Parathyroid adenoma (tissue), 2 donors: ENCODE data around the gene LYAR.
"Not testable (repeated sequence)": the region's sequence is repeated elsewhere in the genome, so short reads cannot be mapped to it uniquely, and the experiment has no call there.

Experiments used
- H2AFZ ChIP-seq: fragments of 300-600 bp; sonication (generic); one replicate; pipeline ENCODE4 v1.7.0; 2017; ENCODE audit warnings: antibody characterized with exemption, mild to moderate bottlenecking
- H3K27ac ChIP-seq: fragments of 300-600 bp; sonication (generic); one replicate; pipeline ENCODE4 v1.7.0; 2017
- H3K27me3 ChIP-seq: fragments of 300-600 bp; sonication (generic); one replicate; pipeline ENCODE4 v1.7.0; 2017; ENCODE audit warnings: low read length; ENCODE audit not compliant: control insufficient read depth, insufficient read depth
- H3K36me3 ChIP-seq: fragments of 300-600 bp; sonication (generic); one replicate; pipeline ENCODE4 v1.7.0; 2017; ENCODE audit warnings: low read length; ENCODE audit not compliant: control insufficient read depth, insufficient read depth
- H3K4me1 ChIP-seq: fragments of 300-600 bp; sonication (generic); one replicate; pipeline ENCODE4 v1.7.0; 2017; ENCODE audit warnings: control low read depth
- H3K4me2 ChIP-seq: fragments of 300-600 bp; sonication (generic); one replicate; pipeline ENCODE4 v1.7.0; 2017; ENCODE audit warnings: low read length
- H3K4me3 ChIP-seq: fragments of 300-600 bp; sonication (generic); one replicate; pipeline ENCODE4 v1.7.0; 2017; ENCODE audit warnings: low read depth, low read length
- H3K79me2 ChIP-seq: fragments of 300-600 bp; sonication (generic); one replicate; pipeline ENCODE4 v1.7.0; 2017; ENCODE audit warnings: control low read depth
- H3K9ac ChIP-seq: fragments of 300-600 bp; sonication (generic); one replicate; pipeline ENCODE4 v1.7.0; 2017; ENCODE audit warnings: mild to moderate bottlenecking
- H3K9me3 ChIP-seq: fragments of 300-600 bp; sonication (generic); one replicate; pipeline ENCODE4 v1.7.0; 2017; ENCODE audit warnings: low read length; ENCODE audit not compliant: control insufficient read depth
- CTCF ChIP-seq: fragments of 300-600 bp; sonication (generic); IDR thresholded peaks from one replicate; pipeline ENCODE4 v1.7.0; 2017; ENCODE audit warnings: antibody characterized with exemption, mild to moderate bottlenecking
- donor health status: primary hyperparathyroidism.

LYAR gene

DNA sequence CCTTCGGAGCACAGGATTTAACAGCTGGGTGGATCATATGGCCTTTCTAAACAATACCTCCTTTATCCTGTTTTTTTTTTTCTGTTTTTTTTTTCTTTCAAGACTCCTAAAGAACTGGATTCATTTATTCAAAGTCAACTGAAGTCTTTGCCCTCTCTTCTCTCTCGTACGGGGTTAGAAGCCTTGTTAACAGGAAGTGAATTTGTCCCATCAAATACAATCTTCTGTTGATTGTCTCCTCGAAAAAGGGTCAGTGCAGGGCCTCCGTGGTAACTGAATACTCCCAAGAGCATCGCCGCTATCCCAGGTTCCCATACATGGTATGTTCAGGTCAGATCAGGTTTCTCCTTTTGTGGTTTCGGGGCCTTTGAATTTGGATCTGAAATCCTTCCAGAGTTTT lies 40.1 kb downstream of the LYAR start:
- Histone ChIP-seq H3K4me3 (no peak overlapping the region), H3K4me2 (no peak overlapping the region), H3K27me3 (no peaks in the 10 kb centered on the region), H3K4me1 (peaks cover 3% of the 10 kb centered on the region), H3K27ac (no peak overlapping the region), H3K9me3 (no peaks in the 10 kb centered on the region), H3K36me3 (no peaks in the 10 kb centered on the region), H3K79me2 (no peaks in the 10 kb centered on the region), H3K9ac (no peak overlapping the region), H2AFZ (no peak overlapping the region)
- TF ChIP-seq CTCF, result no peak

GRCh38 chr4:4249342-4249741 lies 40.6 kb downstream of the LYAR start:
- not testable (repeated sequence) for H3K27ac ChIP-seq, H3K79me2 ChIP-seq, H3K9me3 ChIP-seq, H3K4me3 ChIP-seq, H3K4me2 ChIP-seq, H3K4me1 ChIP-seq, H3K36me3 ChIP-seq, H3K27me3 ChIP-seq, H3K9ac ChIP-seq
- peak overlapping the region; percentile 89 for H2AFZ ChIP-seq

GRCh38 chr4:4248885-4249203 lies 41.1 kb downstream of the LYAR start:
- H3K9ac ChIP-seq, result no peak overlapping the region
- peak overlapping the region; percentile 87 for H3K27ac ChIP-seq
- H3K4me3 ChIP-seq, result peak overlapping the region; percentile 91
- H3K79me2 ChIP-seq, result no peaks in the 10 kb centered on the region
- H2AFZ ChIP-seq, result peak overlapping the region; percentile 89
- H3K4me2 ChIP-seq, result peak overlapping the region; percentile 81
- H3K4me1 ChIP-seq, result peaks cover 3% of the 10 kb centered on the region
- H3K9me3 ChIP-seq, result no peaks in the 10 kb centered on the region
- no peak for TF ChIP-seq CTCF
- no peaks in the 10 kb centered on the region for H3K27me3 ChIP-seq
- H3K36me3 ChIP-seq, result no peaks in the 10 kb centered on the region

- no peaks in the 10 kb centered on the region for H3K79me2 ChIP-seq
- peak within 1 kb of the TSS; percentile 91 for H3K4me3 ChIP-seq
- H3K27me3 ChIP-seq, result no peaks in the 10 kb centered on the region
- peak within 1 kb of the TSS; percentile 89 for H2AFZ ChIP-seq
- peaks cover 3% of the 10 kb centered on the region for H3K4me1 ChIP-seq
- no peaks in the 10 kb centered on the region for H3K36me3 ChIP-seq
- no peak for TF ChIP-seq CTCF
- peak within 1 kb of the TSS; percentile 87 for H3K27ac ChIP-seq
- H3K9ac ChIP-seq, result peak within 1 kb of the TSS; percentile 16
- no peaks in the 10 kb centered on the region for H3K9me3 ChIP-seq
- H3K4me2 ChIP-seq, result peak within 1 kb of the TSS; percentile 81
Observed at GRCh38 chr4:4248029-4248884, 41.7 kb downstream of the LYAR start, which contains the start of gene TMEM128. Gene TMEM128, minus strand, starts transcription at chr4:4248223. Its CDS starts 21 bp downstream, at chr4:4248202.

- H3K79me2 ChIP-seq, result no peaks in the 10 kb centered on the region
- H3K9me3 ChIP-seq, result no peaks in the 10 kb centered on the region
- H3K4me2 ChIP-seq, result peak overlapping the region; percentile 81
- H3K9ac ChIP-seq, result peak overlapping the region; percentile 16
- H2AFZ ChIP-seq, result peak overlapping the region; percentile 89
- peak overlapping the region; percentile 91 for H3K4me3 ChIP-seq
- no peaks in the 10 kb centered on the region for H3K36me3 ChIP-seq
- no peaks in the 10 kb centered on the region for H3K27me3 ChIP-seq
- no peak for TF ChIP-seq CTCF
- peak overlapping the region; percentile 87 for H3K27ac ChIP-seq
- H3K4me1 ChIP-seq, result peaks cover 3% of the 10 kb centered on the region
Observed at GRCh38 chr4:4247696-4248028, 42.3 kb downstream of the LYAR start.
